HG02759 (cell line): Measurements from ENCODE around the gene SMC3.
A peak's percentile ranks its signal among the peaks of the same experiment; 100 is the strongest.
"Not testable (repeated sequence)": the region's sequence is repeated elsewhere in the genome, so short reads cannot be mapped to it uniquely, and the experiment has no call there.

Source experiments
- ATAC-seq: cut with Tn5 transposase; IDR thresholded peaks from one replicate; pipeline ENCODE4 v1.9.1; 2021; ENCODE audit warnings: mild to moderate bottlenecking, moderate library complexity; ENCODE audit not compliant: unreplicated experiment

Gene SMC3

GRCh38 chr10:110620398-110620719 is 52.9 kb downstream of the SMC3 start:
- no peak for ATAC-seq

DNA sequence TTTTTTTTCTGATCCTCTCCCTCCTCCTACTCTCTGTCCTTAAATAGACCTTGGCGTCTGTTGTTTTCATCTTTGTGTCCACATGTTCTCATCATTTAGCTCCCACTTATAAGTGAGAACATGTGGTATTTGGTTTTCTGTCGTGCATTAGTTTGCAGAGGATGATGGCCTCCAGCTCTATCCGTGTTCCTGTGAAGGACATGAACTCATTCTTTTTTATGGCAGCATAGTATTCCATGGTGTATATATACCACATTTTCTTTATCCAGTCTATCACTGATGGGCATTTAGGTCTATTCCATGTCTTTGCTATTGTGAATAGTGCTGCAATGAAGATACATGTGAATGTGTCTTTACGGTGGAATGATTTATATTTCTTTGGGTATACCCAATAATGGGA is 55.8 kb downstream of the SMC3 start:
- ATAC-seq: not testable (repeated sequence)

GRCh38 chr10:110625356-110625894 is 57.9 kb downstream of the SMC3 start:
- ATAC-seq: no peak

- no peak for ATAC-seq
Observed at GRCh38 chr10:110625951-110626855, 58.7 kb downstream of the SMC3 start.

- ATAC-seq: no peak
Observed at GRCh38 chr10:110628161-110628560, 60.7 kb downstream of the SMC3 start.

DNA sequence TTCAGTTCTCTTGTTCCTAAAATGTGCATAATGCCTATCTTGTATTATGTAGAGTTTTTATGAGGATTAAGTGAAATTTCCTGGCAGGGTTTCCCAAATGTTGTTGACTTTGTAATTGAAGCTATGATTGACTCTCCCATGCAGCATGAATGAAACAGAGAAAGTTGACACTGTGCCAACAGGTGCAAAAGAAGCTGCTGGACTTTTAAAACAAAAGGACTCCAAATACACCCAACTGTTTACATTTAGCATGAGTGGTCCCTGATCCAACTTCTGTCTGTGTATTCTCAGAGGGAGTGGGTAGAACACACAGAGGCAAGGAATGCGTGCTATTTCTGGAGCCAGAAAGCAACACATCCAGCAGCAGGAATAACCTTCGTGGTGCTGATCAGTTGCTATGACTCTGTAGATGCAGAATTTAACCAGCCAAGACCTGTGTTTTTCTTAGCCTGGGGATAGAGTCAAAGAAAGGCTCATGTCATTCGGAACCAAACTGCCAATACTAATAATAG is 62.2 kb downstream of the SMC3 start:
- no peak for ATAC-seq

- ATAC-seq: no peak
Observed at GRCh38 chr10:110631934-110632333, 64.4 kb downstream of the SMC3 start.

GRCh38 chr10:110632591-110633215 is 65.2 kb downstream of the SMC3 start:
- ATAC-seq: no peak

DNA sequence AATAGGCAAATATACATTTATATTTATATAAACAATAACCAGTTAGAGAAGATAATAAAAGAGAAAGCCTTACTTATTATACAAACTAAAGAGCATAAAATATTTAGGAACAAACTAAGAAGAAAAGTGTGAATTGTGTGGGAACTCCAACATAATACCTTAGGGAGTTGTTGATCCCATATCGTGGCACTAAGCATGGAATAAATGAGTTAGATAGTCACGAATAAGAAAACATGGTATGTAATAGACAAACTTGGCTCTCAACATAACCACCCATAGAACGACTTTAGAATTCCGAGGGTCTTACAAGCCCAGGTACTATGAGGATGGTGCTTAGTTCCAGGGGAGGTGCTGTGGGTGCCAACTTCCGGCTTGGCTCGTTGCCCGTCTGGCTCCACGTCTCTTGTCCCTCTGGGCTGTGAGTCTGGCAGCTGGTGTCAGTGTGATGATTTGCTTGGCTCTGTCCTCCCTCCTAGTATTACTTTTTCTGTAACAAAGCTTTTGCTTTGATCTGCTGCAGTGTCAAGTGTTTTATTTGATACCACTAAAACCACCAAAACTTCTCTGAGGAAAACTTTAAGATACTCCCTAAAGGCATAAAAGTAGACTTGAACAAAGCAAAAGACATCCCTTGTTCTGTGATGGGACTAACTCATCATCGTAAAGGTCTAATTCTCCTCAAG is 67.2 kb downstream of the SMC3 start:
- no peak for ATAC-seq

DNA sequence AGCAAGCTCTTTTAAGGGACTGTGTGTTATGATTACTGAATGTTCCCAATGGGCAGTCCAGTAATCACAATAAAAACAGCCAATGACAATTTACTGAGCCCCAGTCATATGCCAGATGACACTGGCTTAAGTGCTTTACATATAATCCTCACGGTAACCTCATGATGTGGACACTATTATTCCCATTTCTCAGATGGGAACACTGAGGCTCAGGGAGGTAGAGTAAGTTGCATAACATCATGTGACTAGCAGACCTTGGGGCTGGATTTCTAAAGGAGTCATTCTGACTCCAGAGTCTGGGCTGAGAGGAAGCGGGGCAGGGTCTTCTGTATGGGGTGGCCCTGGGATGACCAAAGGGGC is 69.1 kb downstream of the SMC3 start:
- no peak for ATAC-seq

- no peak for ATAC-seq
Observed at GRCh38 chr10:110636932-110637557, 69.5 kb downstream of the SMC3 start.

- ATAC-seq: no peak
Observed at GRCh38 chr10:110637558-110638053, 70.1 kb downstream of the SMC3 start.

DNA sequence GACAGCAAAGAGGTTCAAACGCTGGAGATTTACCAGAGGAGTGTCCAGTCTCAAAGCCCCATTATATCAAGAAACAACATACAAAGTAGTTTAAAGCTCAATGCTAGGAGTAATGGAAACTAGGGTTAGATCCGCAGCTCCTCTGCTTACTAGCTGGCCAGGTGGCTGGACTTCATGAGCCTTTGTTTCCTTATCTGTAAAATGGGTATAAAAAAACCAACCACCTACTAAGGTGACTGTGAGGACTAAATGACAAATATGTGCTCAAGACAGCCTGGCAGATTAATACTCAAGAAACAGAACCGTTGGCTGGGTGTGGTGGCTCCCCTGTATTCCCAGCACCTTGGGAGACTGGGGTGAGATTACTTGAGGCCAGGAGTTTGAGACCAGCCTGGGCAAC is 70.8 kb downstream of the SMC3 start:
- no peak for ATAC-seq

DNA sequence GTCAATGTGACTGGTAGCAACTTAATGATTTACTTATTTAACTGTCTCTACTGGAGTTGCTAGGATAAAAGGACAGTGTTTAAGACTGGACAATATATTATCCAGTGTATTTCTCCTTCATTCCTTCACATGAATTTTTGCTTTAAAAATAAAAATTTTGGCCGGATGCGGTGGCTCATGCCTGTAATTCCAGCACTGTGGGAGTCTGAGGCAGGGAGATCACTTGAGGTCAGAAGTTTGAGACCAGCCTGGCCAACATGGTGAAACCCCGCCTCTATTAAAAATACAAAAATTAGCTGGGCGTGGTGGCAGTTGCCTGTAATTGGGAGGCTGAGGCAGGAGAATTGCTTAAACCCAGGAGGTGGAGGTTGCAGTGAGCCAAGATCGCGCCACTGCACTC is 71.6 kb downstream of the SMC3 start:
- ATAC-seq: not testable (repeated sequence)

GRCh38 chr10:110639858-110640257 is 72.4 kb downstream of the SMC3 start:
- not testable (repeated sequence) for ATAC-seq

DNA sequence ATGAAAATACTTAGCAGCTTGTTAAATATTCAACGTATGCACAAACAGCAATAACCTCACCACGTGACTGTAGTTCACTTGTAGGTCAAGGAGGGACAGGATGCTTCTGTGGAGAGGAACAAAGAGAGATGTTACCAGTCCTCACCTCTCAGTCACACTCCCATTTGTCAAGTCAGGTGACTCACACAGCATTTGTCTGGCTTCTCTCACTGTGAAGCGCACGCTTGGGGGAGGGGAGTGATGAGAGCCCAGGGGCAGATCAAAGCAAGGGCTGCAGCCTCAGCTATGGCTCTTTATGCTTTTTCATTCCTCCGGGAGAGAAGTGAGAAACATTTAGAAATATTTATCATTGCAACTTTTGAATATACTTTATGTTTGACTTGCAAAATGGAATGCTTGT is 73.8 kb downstream of the SMC3 start:
- peak; percentile 64 for ATAC-seq

DNA sequence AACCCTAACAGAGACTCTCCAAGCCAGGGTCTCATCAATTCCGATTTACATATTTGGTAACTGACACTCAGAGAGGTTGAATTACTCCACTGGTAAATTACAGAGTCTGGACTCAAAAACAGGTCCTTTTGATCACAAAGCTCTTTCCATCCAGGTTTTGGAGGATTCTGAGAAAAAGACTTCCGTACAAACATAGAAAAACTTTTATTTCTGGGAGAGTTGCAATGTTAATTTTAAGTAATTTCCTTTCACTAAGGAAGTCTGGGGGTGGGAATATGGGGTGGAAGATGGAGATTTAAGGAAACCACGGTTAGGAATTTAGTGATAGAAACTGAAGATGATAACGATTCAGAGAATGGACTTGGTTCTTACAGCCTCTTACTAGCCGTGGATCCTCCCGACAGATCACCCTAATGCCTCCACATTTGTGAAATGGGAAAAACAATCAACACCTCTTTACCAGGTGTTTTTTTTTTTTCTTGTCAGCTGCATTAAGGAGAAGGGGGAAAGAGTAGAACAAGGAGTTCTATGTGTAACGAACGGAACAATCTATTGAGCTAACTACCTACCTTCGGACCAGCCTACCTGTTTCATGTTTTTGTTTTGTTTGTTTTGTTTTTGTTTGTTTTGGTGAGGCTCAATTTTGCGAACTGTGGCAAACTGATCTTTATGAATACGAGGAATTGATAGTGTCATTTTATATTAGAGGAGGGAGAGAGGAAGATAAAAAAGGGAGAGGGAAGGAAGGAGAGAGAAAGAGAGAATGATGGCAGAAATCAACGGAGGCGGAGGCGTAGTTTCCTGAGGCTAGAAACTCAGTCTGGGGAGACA is 74.9 kb downstream of the SMC3 start:
- no peak for ATAC-seq

- ATAC-seq: no peak
Observed at GRCh38 chr10:110643035-110643652, 75.6 kb downstream of the SMC3 start.
